Measurements from ENCODE around the gene APOC3.
A peak's percentile ranks its signal among the peaks of the same experiment; 100 is the strongest.

Gene APOC3

DNA sequence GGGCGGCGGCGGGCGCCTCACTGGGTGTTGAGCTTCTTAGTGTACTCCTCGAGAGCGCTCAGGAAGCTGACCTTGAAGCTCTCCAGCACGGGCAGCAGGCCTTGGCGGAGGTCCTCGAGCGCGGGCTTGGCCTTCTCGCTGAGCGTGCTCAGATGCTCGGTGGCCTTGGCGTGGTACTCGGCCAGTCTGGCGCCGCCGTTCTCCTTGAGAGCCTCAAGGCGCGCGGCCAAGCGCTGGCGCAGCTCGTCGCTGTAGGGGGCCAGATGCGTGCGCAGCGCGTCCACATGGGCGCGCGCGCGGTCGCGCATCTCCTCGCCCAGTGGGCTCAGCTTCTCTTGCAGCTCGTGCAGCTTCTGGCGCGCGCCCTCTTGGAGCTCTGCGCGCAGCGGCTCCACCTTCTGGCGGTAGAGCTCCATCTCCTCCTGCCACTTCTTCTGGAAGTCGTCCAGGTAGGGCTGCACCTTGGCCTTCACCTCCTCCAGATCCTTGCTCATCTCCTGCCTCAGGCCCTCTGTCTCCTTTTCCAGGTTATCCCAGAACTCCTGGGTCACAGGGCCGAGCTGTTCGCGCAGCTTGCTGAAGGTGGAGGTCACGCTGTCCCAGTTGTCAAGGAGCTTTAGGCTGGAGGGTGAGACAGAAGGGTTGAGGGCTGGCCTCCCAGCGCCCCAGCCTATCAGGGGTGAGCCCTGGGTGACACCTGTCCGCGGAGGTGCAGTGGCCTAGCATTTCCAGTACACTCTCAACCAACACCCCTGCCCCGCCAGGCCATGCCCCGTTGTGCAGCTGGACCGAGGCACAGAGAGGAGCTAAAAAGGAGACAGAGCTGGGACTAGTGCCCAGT, 6.3 kb downstream of the APOC3 start:
- DNase-seq (ENCODE audit: low spot score): peak; percentile 88
- no peaks in the 10 kb centered on the region for H3K36me3 ChIP-seq (ENCODE audit: low read depth)
- no peaks in the 10 kb centered on the region for H3K9me3 ChIP-seq (ENCODE audit: severe bottlenecking)
- no peaks in the 10 kb centered on the region for H3K27me3 ChIP-seq (ENCODE audit: insufficient read depth, poor library complexity, severe bottlenecking)
- H3K4me1 ChIP-seq (ENCODE audit: insufficient read depth, poor library complexity, severe bottlenecking): no peaks in the 10 kb centered on the region
- H3K4me3 ChIP-seq (ENCODE audit: severe bottlenecking): peak overlapping the region; percentile 16
- H3K27ac ChIP-seq (ENCODE audit: poor library complexity, severe bottlenecking): no peak overlapping the region
- TF ChIP-seq, protein P1, sequence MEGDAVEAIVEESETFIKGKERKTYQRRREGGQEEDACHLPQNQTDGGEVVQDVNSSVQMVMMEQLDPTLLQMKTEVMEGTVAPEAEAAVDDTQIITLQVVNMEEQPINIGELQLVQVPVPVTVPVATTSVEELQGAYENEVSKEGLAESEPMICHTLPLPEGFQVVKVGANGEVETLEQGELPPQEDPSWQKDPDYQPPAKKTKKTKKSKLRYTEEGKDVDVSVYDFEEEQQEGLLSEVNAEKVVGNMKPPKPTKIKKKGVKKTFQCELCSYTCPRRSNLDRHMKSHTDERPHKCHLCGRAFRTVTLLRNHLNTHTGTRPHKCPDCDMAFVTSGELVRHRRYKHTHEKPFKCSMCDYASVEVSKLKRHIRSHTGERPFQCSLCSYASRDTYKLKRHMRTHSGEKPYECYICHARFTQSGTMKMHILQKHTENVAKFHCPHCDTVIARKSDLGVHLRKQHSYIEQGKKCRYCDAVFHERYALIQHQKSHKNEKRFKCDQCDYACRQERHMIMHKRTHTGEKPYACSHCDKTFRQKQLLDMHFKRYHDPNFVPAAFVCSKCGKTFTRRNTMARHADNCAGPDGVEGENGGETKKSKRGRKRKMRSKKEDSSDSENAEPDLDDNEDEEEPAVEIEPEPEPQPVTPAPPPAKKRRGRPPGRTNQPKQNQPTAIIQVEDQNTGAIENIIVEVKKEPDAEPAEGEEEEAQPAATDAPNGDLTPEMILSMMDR (IDR thresholded peaks at IDR 0.05; ENCODE audit: poor library complexity, severe bottlenecking): peak; percentile 84
- ATAC-seq (ENCODE audit: low read depth): peak; percentile 87

DNA sequence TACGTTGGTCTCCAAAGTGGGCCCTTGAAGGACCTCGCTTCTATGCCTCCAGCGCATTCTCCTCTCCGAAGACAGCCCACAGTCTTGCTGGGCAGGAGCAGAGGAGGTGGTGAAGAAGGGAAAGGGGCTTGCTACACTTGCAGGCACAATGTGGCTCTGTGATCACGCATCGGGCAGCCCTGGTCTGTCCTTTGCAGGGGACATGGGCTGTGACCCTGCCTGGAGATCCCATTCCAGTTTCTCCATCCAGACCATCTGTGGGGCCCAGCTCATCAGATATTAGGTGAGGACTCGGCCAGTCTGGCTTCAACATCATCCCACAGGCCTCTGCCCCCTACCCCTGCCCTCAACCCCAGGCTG, 6.9 kb downstream of the APOC3 start:
- no peaks in the 10 kb centered on the region for H3K4me1 ChIP-seq (ENCODE audit: insufficient read depth, poor library complexity, severe bottlenecking)
- no peak overlapping the region for H3K4me3 ChIP-seq (ENCODE audit: severe bottlenecking)
- TF ChIP-seq, protein P1 (IDR thresholded peaks at IDR 0.05; ENCODE audit: poor library complexity, severe bottlenecking): no peak
- DNase-seq (ENCODE audit: low spot score): no peak
- H3K27me3 ChIP-seq (ENCODE audit: insufficient read depth, poor library complexity, severe bottlenecking): no peaks in the 10 kb centered on the region
- no peaks in the 10 kb centered on the region for H3K9me3 ChIP-seq (ENCODE audit: severe bottlenecking)
- no peaks in the 10 kb centered on the region for H3K36me3 ChIP-seq (ENCODE audit: low read depth)
- no peak overlapping the region for H3K27ac ChIP-seq (ENCODE audit: poor library complexity, severe bottlenecking)
- ATAC-seq (ENCODE audit: low read depth): no peak

DNA sequence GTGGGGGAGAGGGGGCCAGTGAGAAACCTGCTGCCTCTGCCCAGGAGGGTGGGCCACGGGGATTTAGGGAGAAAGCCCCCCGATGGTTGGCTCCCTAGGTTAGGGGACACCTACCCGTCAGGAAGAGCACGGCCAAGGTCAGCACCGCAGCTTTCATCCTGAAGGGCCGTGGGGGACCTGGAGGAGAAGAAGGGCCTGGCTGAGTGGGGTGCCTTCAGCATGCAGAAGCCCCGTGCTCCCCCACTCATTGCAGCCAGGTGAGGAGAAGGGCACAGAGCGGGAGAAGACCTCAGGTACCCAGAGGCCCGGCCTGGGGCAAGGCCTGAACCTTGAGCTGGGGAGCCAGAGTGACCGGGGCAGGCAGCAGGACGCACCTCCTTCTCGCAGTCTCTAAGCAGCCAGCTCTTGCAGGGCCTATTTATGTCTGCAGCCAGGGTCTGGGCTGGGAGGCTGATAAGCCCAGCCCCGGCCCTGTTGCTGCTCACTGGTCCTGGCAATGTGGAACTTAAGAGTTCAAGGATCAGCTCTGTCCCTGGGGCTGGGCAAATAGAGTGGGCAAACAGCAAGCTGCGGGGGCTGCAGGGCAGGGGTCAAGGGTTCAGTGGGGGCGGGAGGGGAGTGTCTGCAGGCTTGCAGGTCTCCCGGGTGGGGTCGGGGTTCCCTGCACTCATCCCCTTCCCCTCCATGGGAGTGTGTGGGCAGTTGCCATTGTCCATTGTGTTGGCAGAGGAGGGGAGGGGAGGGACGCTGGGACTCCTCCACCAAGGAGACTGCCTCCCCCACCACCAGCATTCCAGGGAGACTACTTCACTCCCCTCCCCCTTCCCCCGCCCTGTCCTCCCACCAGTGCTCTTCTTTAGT, 7.8 kb downstream of the APOC3 start, which contains the start of gene APOA1:
Gene APOA1, minus strand, starts transcription at position 392 of the 861 bp plus-strand sequence. Its CDS starts 235 bp downstream, at position 157.
- Histone ChIP-seq H3K9me3 (ENCODE audit: severe bottlenecking) (no peaks in the 10 kb centered on the region), H3K36me3 (ENCODE audit: low read depth) (no peaks in the 10 kb centered on the region), H3K27ac (ENCODE audit: poor library complexity, severe bottlenecking) (no peak within 1 kb of the TSS), H3K4me1 (ENCODE audit: insufficient read depth, poor library complexity, severe bottlenecking) (no peaks in the 10 kb centered on the region), H3K27me3 (ENCODE audit: insufficient read depth, poor library complexity, severe bottlenecking) (no peaks in the 10 kb centered on the region), H3K4me3 (ENCODE audit: severe bottlenecking) (no peak within 1 kb of the TSS)
- TF ChIP-seq, protein P1 (IDR thresholded peaks at IDR 0.05; ENCODE audit: poor library complexity, severe bottlenecking): no peak
- DNase-seq (ENCODE audit: low spot score) (no peak), ATAC-seq (ENCODE audit: low read depth) (no peak)

DNA sequence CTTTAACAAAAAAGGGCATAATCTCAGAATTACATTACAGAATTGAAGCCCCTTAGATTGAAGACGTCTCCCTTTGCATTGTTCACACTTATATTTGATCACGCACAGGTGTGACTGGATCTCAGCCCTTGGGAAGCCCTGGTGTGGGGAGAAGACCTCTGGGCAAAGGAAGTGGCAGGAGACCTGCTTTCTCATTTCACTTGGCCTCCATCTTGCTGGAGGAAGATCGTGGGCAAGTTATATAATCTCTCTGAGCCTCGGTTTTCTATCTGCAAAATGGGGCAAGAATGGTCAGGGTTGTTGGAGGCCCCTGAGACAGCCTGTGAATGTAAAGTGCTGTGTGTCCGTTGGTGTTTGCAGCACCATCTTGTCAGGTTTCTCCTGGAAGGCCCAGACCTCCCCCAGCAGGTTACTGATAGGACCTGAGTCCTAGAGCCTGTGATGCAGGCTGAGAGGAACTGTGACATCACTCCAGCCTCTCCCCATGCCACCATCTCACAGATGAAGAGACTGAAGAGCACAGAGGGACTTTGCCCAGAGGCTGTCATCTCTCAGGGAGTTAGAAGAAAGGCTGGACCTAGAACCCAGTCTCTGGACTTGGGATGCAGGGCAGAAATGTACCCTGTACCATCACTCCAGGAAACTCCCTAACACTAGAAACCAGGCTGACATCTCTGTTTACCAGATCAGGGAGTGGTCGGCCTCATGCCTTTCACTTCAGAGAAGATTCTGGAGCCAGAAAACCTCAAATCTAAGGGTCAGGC, 8.8 kb downstream of the APOC3 start:
- ATAC-seq (ENCODE audit: low read depth) (no peak), DNase-seq (ENCODE audit: low spot score) (no peak)
- Histone ChIP-seq H3K4me1 (ENCODE audit: insufficient read depth, poor library complexity, severe bottlenecking) (no peaks in the 10 kb centered on the region), H3K4me3 (ENCODE audit: severe bottlenecking) (no peak overlapping the region), H3K9me3 (ENCODE audit: severe bottlenecking) (no peaks in the 10 kb centered on the region), H3K27ac (ENCODE audit: poor library complexity, severe bottlenecking) (no peak overlapping the region), H3K27me3 (ENCODE audit: insufficient read depth, poor library complexity, severe bottlenecking) (no peaks in the 10 kb centered on the region), H3K36me3 (ENCODE audit: low read depth) (no peaks in the 10 kb centered on the region)
- TF ChIP-seq, protein P1 (IDR thresholded peaks at IDR 0.05; ENCODE audit: poor library complexity, severe bottlenecking): no peak

All from RWPE2 (cell line).